ENCODE results near the gene CLEC2D. TPM values are rescaled to one million over a fixed set of nuclear protein-coding genes. Genes with fewer than 3 reads are reported as not detected.

The CLEC2D gene
- total RNA-seq, 2 experiments from 2014 or later, result 56.9 to 146 TPM

GRCh38 chr12:9742661-9743060, 73.1 kb downstream of the CLEC2D start:
- ChIA-PET POLR2A (interaction anchor here (0.5 to 3.2 kb wide), 30 partner anchors 9 to 912 kb away, joined by 3 to 44 read pairs (median 4); partner anchors contain the start of genes CD69, CLEC2D and CLECL1), CTCF (ENCODE audit: unreplicated experiment) (interaction anchor here (0.7 to 1.6 kb wide), 10 partner anchors 11 to 57 kb away, joined by 3 to 6 read pairs (median 3); partner anchors contain the start of gene CD69)
- Histone ChIP-seq H3K4me2 (ENCODE audit: low read length) (peak overlapping the region; percentile 76), H3K79me2 (ENCODE audit: insufficient read depth, low read depth, low read length) (no peaks in the 10 kb centered on the region), H3K9me3 (ENCODE audit: low read length) (no peaks in the 10 kb centered on the region), H3K4me3 (ENCODE audit: low read depth, low read length, poor library complexity, severe bottlenecking) (peak overlapping the region; percentile 54), H2AFZ (ENCODE audit: low read length) (peak overlapping the region; percentile 40; the same call in 1 of the 2 replicates), H3K27ac (ENCODE audit: low read depth, low read length, poor library complexity, severe bottlenecking) (peak overlapping the region; percentile 93), H4K20me1 (ENCODE audit: insufficient read depth, low read length) (no peaks in the 10 kb centered on the region), H3K36me3 (ENCODE audit: insufficient read depth, low read length) (no peaks in the 10 kb centered on the region; the same call in 1 of the 2 replicates), H3K4me1 (ENCODE audit: insufficient read depth, low read length, poor library complexity, severe bottlenecking) (peaks cover 83% of the 10 kb centered on the region), H3K9me2 (ENCODE audit: insufficient read depth, low read length) (no peaks in the 10 kb centered on the region)
- no peak for DNase-seq (ENCODE audit: low spot score)
- TF ChIP-seq CTCF (conservative IDR thresholded peaks at IDR 0.05; ENCODE audit: low read length), result no peak
- TF ChIP-seq EZH2phosphoT487 (IDR thresholded peaks at IDR 0.05; ENCODE audit: borderline replicate concordance, low read depth, low read length), result no peak
- no TSS peak for BruUV-seq (replicated peaks)
- intact Hi-C loops (cut with micrococcal nuclease; ENCODE audit: unreplicated experiment), result loop anchor here (1.0 to 10.0 kb wide), 3 partner anchors 16 to 812 kb away; no protein-coding TSS in a partner anchor

DNA sequence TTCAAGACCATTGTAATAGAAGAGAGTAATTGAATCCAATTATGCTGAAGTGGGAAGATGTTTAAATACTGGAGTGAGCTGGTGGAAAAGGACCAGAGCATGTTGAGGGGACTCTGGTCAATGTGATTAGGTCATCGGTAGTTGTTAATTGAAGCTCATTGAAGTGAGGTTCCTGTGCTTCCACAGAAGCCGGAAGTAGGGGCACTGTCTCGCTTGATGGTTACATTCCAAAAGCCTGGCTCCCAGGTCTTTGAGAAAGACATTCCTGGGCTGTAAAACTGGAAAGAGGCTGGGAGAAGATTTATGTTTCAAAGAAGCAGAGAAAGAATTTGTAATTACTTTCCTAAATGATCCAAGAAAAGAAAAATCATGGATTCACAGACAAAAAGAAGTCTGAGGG, 75.7 kb downstream of the CLEC2D start:
- no peak for DNase-seq (ENCODE audit: low spot score)
- CTCF ChIA-PET (ENCODE audit: unreplicated experiment), result interaction anchor here (1.1 kb wide), 1 partner anchor 23 kb away, joined by 4 read pairs; no protein-coding TSS in a partner anchor
- H3K4me3 ChIP-seq (ENCODE audit: low read depth, low read length, poor library complexity, severe bottlenecking), result no peak overlapping the region
- no peaks in the 10 kb centered on the region for H3K9me3 ChIP-seq (ENCODE audit: low read length)
- H2AFZ ChIP-seq (ENCODE audit: low read length), result peak overlapping the region; percentile 74; the same call in 1 of the 2 replicates
- intact Hi-C loops (cut with micrococcal nuclease; ENCODE audit: unreplicated experiment), result loop anchor here (5.0 to 10.0 kb wide), 2 partner anchors 413 to 810 kb away; no protein-coding TSS in a partner anchor
- no peaks in the 10 kb centered on the region for H3K79me2 ChIP-seq (ENCODE audit: insufficient read depth, low read depth, low read length)
- no TSS peak for BruUV-seq (replicated peaks)
- H4K20me1 ChIP-seq (ENCODE audit: insufficient read depth, low read length), result no peaks in the 10 kb centered on the region
- POLR2A ChIA-PET, result interaction anchor here (0.6 to 1.8 kb wide), 5 partner anchors 13 to 63 kb away, joined by 3 to 6 read pairs (median 3); partner anchors contain the start of gene CD69
- H3K4me2 ChIP-seq (ENCODE audit: low read length), result peak overlapping the region; percentile 18
- H3K36me3 ChIP-seq (ENCODE audit: insufficient read depth, low read length), result no peaks in the 10 kb centered on the region
- TF ChIP-seq CTCF (conservative IDR thresholded peaks at IDR 0.05; ENCODE audit: low read length), result no peak
- TF ChIP-seq EZH2phosphoT487 (IDR thresholded peaks at IDR 0.05; ENCODE audit: borderline replicate concordance, low read depth, low read length), result no peak
- H3K4me1 ChIP-seq (ENCODE audit: insufficient read depth, low read length, poor library complexity, severe bottlenecking), result peaks cover 78% of the 10 kb centered on the region
- no peaks in the 10 kb centered on the region for H3K9me2 ChIP-seq (ENCODE audit: insufficient read depth, low read length)
- peak overlapping the region; percentile 5 for H3K27ac ChIP-seq (ENCODE audit: low read depth, low read length, poor library complexity, severe bottlenecking)

Small RNA genes lying within 50 kb of the gene (small RNA-seq; reads per million reads assigned to genes)
- not detected for gene AC010186.4
- not detected for gene RNU6-700P

Other genes with a start within 250 kb of the CLEC2D start
- gene KLRB1, start 61.8 kb upstream of the CLEC2D start, total RNA-seq (2014; rRNA removed; shearing (Covaris generic)), result not detected in 2 replicates
- gene KLRB1, start 61.8 kb upstream of the CLEC2D start, total RNA-seq (2022), result not detected in 2 replicates
- 68.4 and 73.3 TPM in 2 replicates for gene CLECL1, start 63.4 kb downstream of the CLEC2D start, total RNA-seq (2014; rRNA removed; shearing (Covaris generic))
- gene CLECL1, start 63.4 kb downstream of the CLEC2D start, total RNA-seq (2022), result 106 and 114 TPM in 2 replicates
- 12.3 and 13.7 TPM in 2 replicates for gene CD69, start 91.2 kb downstream of the CLEC2D start, total RNA-seq (2014; rRNA removed; shearing (Covaris generic))
- 9.7 and 10.3 TPM in 2 replicates for gene CD69, start 91.2 kb downstream of the CLEC2D start, total RNA-seq (2022)
- not detected in 2 replicates for gene KLRF1, start 157.8 kb downstream of the CLEC2D start, total RNA-seq (2014; rRNA removed; shearing (Covaris generic))
- 0.46 TPM in 1 of 2 replicates, not detected in the other for gene KLRF1, start 157.8 kb downstream of the CLEC2D start, total RNA-seq (2022)
- gene CLEC2B, start 199.6 kb downstream of the CLEC2D start, total RNA-seq (2014; rRNA removed; shearing (Covaris generic)), result 2.3 and 3.1 TPM in 2 replicates
- gene CLEC2B, start 199.6 kb downstream of the CLEC2D start, total RNA-seq (2022), result 1.8 and 2.2 TPM in 2 replicates
- not detected in 2 replicates for gene KLRF2, start 211.8 kb downstream of the CLEC2D start, total RNA-seq (2014; rRNA removed; shearing (Covaris generic))
- gene KLRF2, start 211.8 kb downstream of the CLEC2D start, total RNA-seq (2022), result not detected in 2 replicates

All from OCI-LY7 (cell line).